GM21360 (cell line): ENCODE data around the gene KISS1.

Source experiments
- ATAC-seq: cut with Tn5 transposase; IDR thresholded peaks from one replicate; pipeline ENCODE4 v1.9.1; 2021; ENCODE audit warnings: mild to moderate bottlenecking, moderate library complexity; ENCODE audit not compliant: unreplicated experiment

KISS1 gene

DNA sequence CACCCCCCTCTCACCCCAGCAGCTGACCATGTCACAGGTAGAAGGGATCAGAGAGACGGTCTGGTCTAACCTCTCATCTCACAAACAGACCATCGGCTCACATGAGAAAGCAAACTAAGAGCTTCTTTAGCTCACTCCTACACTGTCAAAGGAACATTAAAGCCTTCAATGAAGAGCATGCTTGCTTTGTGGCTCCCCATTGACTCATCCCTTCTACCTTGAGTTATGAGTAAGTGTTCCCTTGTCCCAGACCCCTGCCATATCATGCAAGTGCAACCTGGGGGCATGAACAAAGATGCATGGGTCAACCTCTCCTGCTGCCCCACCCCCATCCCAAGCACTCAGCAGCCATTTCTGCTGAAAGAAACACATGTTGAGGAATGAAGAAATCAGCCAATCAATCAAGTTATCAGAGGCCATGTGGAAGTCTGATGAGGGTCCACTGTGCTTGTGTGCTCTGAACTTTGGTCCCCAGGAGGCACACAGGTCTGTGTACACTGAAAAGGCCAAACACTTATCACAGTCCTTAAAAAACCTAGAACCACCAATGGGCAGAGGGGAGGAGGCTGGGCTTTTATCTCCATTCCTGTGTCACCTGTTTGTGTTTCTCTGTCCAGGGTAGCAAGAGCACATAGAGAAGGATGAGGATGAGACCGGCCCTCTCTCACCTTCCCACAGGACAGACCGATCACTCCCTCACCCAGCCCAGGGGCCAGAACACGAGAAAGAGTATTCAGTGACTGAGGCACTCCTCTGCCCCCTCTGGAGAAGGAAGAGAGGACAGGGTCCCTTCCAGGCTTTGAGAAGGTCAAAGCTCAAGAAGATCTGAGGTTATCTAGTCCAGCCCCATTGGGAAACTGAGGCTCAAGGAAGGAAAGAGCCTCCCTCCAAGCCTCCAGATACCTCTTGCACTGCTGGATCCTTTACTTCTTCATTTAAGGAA, 54.0 kb downstream of the KISS1 start:
- no peak for ATAC-seq

DNA sequence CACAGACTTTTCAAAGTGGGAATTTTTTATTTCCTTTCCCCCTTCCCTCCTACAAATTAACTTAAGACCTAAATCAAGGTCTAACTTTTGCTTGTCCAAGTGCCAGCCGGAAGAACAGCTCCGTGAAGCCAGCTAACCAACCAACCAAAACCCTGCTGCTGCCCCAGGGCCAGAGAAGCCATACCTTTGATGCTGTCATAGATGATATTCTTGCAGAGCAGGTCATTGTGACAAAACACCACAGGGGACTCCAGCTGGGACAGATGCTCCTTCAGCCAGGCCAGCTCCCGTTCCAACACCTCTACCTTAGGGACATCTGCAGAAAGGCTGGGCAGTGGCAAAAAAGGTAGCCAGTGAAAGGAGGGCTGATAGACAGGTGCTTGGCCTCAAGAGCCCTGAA, 55.2 kb downstream of the KISS1 start:
- ATAC-seq = no peak
